GM10266 (cell line): ENCODE measurements around the gene ANXA2.
"Not testable (repeated sequence)": the region's sequence is repeated elsewhere in the genome, so short reads cannot be mapped to it uniquely, and the experiment has no call there.

Experiments
- DNase-seq: peaks from one replicate; pipeline ENCODE4 v3.0.0; 2012; ENCODE audit errors: extremely low spot score
- CTCF ChIP-seq: IDR thresholded peaks from 2 replicates; pipeline ENCODE4 v1.5.1; 2012; ENCODE audit warnings: mild to moderate bottlenecking, low read depth; ENCODE audit not compliant: control insufficient read depth, insufficient read depth; ENCODE audit errors: missing control alignments

Gene ANXA2

GRCh38 chr15:60408463-60408981 lies 10.7 kb upstream of the ANXA2 start:
- no peak for DNase-seq
- TF ChIP-seq CTCF: no peak

GRCh38 chr15:60407415-60407805 lies 9.6 kb upstream of the ANXA2 start:
- no peak for DNase-seq
- no peak for TF ChIP-seq CTCF

- no peak for DNase-seq
- no peak for TF ChIP-seq CTCF
Measured at GRCh38 chr15:60406513-60407414, 9.0 kb upstream of the ANXA2 start.

- DNase-seq: no peak
- TF ChIP-seq CTCF: no peak
Measured at GRCh38 chr15:60405399-60405798, 7.6 kb upstream of the ANXA2 start.

GRCh38 chr15:60404351-60404750 lies 6.6 kb upstream of the ANXA2 start:
- DNase-seq: not testable (repeated sequence)

GRCh38 chr15:60400944-60401343 lies 3.2 kb upstream of the ANXA2 start:
- DNase-seq: no peak
- TF ChIP-seq CTCF: no peak

- TF ChIP-seq CTCF: no peak
- DNase-seq: no peak
Measured at GRCh38 chr15:60399931-60400330, 2.1 kb upstream of the ANXA2 start.

- no peak for DNase-seq
- TF ChIP-seq CTCF: no peak
Measured at GRCh38 chr15:60399246-60399915, 1.6 kb upstream of the ANXA2 start.
